Measurements from ENCODE around the gene ALKAL2. TPM values are rescaled to one million over a fixed set of nuclear protein-coding genes. Genes with fewer than 3 reads are reported as not detected.
A peak's percentile ranks its signal among the peaks of the same experiment; 100 is the strongest.

Gene ALKAL2
- total and polyA plus RNA-seq, 2 of the 13 experiments (the other 11 are each of a cell fraction or from before 2014, with no cell fraction given), result 0.22 to 1.7 TPM

DNA sequence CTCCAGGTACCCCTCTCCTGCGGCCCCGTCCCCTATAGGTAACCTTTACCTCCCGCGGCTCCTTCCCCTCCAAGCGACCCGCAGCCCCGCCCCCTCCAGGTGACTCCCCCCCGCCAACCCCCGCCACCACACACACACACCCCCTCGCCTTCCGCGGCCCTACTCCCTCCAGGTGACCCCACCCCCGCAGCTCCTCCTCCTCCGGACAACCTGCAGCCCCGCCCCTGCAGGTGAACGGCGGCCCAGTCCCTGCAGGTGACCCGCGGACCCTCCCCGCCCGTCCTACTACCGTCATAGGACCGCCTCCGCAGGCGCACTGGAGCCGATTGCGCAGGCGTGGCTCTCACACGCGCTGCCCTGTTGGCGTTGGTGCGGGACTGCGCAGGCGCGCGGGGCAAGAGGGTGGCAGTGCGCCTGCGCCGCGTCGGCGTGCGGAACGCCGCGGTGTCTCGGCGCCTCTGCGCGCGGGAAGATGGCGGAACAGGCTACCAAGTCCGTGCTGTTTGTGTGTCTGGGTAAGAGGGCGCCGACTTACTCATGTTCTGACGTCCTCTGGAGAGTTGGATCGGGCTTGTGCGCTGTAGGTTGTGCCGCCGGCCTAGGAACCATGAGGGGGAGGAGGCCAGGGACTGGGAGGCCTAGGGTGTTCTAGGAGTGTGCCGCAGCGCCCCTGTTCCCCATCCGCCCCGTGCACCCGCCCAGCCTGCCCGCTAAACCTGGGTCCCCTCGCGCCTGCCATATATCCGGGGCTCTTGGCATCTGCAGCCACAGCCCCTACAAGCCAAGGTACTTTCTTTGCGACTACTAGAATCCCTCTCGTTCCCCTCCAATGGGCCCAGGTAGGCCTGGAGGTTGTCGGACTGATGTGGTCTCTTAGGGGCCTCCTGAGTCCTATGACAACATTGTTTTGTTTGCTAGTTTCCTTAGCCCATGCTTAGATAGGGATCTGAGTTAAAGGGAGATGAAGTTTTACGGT is 23.1 kb downstream of the ALKAL2 start, which contains the start of gene ACP1 (continued):
- TF ChIP-seq U2AF2 (IDR thresholded peaks at IDR 0.05; ENCODE audit: low read depth, low read length) (no peak), ZNF672 (CRISPR knock-in tag; IDR thresholded peaks at IDR 0.05) (no peak), TMF1 (CRISPR knock-in tag; IDR thresholded peaks at IDR 0.05; ENCODE audit: low read depth) (peak; percentile 72; the same call in 1 of the 2 replicates), FOSL2 (CRISPR knock-in tag; IDR thresholded peaks at IDR 0.05) (no peak; the same call in none of the 2 replicates), IKZF4 (CRISPR knock-in tag; IDR thresholded peaks at IDR 0.05; ENCODE audit: borderline replicate concordance, low read depth, not compliant biosample characterization) (no peak), ZNF775 (CRISPR knock-in tag; IDR thresholded peaks at IDR 0.05; ENCODE audit: borderline replicate concordance) (no peak), RARA (CRISPR knock-in tag; IDR thresholded peaks at IDR 0.05) (no peak; the same call in 1 of the 2 replicates), CBFB (CRISPR knock-in tag; IDR thresholded peaks at IDR 0.05) (0 out of 2 replicates have a peak, but pooled peaks have one; percentile 42)
- TF ChIP-seq, protein P1, sequence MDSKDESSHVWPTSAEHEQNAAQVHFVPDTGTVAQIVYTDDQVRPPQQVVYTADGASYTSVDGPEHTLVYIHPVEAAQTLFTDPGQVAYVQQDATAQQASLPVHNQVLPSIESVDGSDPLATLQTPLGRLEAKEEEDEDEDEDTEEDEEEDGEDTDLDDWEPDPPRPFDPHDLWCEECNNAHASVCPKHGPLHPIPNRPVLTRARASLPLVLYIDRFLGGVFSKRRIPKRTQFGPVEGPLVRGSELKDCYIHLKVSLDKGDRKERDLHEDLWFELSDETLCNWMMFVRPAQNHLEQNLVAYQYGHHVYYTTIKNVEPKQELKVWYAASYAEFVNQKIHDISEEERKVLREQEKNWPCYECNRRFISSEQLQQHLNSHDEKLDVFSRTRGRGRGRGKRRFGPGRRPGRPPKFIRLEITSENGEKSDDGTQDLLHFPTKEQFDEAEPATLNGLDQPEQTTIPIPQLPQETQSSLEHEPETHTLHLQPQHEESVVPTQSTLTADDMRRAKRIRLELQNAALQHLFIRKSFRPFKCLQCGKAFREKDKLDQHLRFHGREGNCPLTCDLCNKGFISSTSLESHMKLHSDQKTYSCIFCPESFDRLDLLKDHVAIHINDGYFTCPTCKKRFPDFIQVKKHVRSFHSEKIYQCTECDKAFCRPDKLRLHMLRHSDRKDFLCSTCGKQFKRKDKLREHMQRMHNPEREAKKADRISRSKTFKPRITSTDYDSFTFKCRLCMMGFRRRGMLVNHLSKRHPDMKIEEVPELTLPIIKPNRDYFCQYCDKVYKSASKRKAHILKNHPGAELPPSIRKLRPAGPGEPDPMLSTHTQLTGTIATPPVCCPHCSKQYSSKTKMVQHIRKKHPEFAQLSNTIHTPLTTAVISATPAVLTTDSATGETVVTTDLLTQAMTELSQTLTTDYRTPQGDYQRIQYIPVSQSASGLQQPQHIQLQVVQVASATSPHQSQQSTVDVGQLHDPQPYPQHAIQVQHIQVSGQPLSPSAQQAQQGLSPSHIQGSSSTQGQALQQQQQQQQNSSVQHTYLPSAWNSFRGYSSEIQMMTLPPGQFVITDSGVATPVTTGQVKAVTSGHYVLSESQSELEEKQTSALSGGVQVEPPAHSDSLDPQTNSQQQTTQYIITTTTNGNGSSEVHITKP (CRISPR knock-in tag; IDR thresholded peaks at IDR 0.05; ENCODE audit: low read depth), result no peak
- TF ChIP-seq, protein P2, sequence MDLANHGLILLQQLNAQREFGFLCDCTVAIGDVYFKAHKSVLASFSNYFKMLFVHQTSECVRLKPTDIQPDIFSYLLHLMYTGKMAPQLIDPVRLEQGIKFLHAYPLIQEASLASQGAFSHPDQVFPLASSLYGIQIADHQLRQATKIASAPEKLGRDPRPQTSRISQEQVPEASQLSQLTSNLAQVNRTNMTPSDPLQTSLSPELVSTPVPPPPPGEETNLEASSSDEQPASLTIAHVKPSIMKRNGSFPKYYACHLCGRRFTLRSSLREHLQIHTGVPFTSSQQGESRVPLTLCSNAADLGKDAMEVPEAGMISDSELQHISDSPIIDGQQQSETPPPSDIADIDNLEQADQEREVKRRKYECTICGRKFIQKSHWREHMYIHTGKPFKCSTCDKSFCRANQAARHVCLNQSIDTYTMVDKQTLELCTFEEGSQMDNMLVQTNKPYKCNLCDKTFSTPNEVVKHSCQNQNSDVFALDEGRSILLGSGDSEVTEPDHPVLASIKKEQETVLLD (CRISPR knock-in tag; IDR thresholded peaks at IDR 0.05; ENCODE audit: low read depth), result no peak
- TF ChIP-seq, protein P3, sequence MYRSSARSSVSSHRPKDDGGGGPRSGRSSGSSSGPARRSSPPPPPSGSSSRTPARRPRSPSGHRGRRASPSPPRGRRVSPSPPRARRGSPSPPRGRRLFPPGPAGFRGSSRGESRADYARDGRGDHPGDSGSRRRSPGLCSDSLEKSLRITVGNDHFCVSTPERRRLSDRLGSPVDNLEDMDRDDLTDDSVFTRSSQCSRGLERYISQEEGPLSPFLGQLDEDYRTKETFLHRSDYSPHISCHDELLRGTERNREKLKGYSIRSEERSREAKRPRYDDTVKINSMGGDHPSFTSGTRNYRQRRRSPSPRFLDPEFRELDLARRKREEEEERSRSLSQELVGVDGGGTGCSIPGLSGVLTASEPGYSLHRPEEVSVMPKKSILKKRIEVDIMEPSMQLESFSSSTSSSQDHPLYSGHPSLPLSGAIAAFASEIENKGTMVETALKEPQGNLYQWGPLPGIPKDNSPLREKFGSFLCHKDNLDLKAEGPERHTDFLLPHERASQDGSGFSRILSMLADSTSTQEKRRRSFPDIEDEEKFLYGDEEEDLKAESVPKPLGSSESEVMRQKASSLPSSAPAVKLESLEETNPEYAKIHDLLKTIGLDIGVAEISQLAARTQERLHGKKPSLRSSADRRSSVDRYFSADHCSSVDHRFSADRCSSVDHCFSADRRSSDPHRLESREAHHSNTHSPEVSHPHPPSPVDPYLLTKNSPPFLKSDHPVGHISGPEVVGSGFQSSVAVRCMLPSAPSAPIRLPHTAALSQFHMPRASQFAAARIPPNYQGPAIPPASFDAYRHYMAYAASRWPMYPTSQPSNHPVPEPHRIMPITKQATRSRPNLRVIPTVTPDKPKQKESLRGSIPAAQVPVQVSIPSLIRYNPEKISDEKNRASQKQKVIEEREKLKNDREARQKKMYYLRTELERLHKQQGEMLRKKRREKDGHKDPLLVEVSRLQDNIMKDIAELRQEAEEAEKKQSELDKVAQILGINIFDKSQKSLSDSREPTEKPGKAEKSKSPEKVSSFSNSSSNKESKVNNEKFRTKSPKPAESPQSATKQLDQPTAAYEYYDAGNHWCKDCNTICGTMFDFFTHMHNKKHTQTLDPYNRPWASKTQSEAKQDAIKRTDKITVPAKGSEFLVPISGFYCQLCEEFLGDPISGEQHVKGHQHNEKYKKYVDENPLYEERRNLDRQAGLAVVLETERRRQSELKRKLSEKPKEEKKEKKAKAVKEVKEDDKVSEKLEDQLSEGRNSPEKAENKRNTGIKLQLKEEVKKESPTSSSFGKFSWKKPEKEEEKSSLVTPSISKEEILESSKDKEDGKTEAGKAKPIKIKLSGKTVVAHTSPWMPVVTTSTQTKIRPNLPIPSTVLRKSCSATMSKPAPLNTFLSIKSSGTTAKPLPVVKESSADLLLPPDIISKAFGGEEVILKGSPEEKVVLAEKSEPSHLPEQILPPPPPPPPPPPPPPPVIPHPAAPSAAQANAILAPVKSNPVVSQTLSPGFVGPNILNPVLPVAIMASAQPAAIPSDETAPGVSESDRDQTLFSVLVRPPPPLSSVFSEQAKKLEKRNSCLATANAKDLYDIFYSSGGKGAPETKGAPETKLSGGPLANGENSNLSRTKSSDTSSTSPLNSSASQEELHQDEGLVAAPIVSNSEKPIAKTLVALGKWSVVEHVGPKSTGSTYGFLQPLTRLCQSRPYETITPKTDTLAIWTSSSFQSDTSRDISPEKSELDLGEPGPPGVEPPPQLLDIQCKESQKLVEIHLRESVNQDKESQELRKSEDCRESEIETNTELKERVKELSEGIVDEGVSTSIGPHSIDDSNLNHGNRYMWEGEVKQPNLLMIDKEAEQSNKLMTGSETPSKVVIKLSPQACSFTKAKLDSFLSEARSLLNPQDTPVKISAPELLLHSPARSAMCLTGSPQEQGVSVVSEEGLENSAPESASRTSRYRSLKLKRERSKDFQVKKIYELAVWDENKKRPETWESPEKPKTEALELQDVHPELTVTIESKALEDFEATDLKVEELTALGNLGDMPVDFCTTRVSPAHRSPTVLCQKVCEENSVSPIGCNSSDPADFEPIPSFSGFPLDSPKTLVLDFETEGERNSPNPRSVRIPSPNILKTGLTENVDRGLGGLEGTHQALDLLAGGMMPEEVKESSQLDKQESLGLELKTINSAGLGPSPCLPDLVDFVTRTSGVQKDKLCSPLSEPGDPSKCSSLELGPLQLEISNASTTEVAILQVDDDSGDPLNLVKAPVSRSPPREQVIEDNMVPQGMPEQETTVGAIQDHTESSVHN (CRISPR knock-in tag; IDR thresholded peaks at IDR 0.05), result peak; percentile 74; the same call in 1 of the 2 replicates

Data from HepG2 (cell line).